AG10803 (cell line): ENCODE results near the gene CEP128.

Experiments used
- DNase-seq: peaks from one replicate; pipeline ENCODE4 v3.0.0; 2010; ENCODE audit warnings: low read depth
- H3K4me3 ChIP-seq: 2 replicates; pipeline ENCODE4 v1.5.1; 2011; ENCODE audit warnings: mild to moderate bottlenecking, low read length, control low read depth
- TF ChIP-seq, protein P1 (sequence below): conservative IDR thresholded peaks from 2 replicates; pipeline ENCODE4 v1.5.1; 2011; ENCODE audit warnings: mild to moderate bottlenecking, low read length, control low read depth, inconsistent platforms

The CEP128 gene

DNA sequence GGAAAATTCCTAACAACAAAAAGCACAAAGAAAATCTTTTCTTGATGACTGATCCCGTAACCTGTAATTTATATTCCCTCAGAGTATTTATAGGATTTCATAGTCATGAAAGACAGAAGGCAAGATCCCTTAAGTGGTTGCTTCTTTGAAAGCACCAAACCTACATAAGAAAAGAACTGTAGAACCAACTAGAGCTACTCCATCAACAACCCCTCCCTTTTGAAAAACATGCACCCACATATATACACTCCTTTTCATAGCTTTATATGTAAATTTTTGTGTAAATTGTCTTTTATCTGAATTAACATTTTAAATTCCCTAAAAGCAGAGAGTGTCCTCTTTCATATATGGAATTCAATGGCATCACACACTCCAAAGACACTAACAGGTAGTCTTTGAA, 215.3 kb downstream of the CEP128 start:
- DNase-seq, result no peak
- TF ChIP-seq, protein P1, sequence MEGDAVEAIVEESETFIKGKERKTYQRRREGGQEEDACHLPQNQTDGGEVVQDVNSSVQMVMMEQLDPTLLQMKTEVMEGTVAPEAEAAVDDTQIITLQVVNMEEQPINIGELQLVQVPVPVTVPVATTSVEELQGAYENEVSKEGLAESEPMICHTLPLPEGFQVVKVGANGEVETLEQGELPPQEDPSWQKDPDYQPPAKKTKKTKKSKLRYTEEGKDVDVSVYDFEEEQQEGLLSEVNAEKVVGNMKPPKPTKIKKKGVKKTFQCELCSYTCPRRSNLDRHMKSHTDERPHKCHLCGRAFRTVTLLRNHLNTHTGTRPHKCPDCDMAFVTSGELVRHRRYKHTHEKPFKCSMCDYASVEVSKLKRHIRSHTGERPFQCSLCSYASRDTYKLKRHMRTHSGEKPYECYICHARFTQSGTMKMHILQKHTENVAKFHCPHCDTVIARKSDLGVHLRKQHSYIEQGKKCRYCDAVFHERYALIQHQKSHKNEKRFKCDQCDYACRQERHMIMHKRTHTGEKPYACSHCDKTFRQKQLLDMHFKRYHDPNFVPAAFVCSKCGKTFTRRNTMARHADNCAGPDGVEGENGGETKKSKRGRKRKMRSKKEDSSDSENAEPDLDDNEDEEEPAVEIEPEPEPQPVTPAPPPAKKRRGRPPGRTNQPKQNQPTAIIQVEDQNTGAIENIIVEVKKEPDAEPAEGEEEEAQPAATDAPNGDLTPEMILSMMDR, result no peak
- no peak overlapping the region for H3K4me3 ChIP-seq

DNA sequence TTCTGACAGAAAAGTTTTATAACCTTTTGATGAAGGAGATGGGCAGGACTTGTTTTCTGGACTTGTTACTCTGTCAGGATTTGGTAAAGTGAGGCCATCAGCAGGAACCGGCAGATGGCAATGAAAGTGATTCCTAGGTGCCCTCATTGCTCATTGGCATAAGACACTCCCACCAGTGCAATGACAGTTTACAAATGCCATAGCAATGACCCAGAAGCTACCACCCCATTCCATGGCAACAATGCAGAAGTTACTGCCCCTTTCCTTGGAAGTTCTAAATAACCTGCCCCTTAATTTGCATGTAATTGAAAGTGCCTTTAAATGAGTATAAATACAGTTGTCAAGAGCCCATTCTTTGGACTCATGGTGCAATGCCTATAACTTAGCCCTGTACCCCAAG, 222.6 kb downstream of the CEP128 start:
- TF ChIP-seq, protein P1, result no peak
- H3K4me3 ChIP-seq, result no peak overlapping the region
- DNase-seq, result no peak

DNA sequence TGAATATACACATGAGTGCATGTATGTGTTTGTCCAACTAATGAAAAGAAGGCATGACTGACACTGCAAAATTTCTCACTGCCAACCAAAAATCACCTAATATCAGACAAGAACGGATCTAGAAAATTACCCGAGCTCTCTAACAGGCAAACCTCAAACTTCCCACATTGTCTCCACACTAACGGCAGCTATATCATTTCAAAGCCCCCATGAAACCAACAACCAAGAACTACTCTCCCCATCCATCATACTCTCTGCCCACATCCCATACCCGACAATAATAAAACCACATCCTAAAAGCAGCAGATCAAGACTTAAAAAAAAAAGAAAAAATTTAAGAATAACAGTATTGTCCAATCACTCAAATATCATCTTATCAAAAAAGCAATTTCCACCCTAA, 227.1 kb downstream of the CEP128 start:
- no peak for DNase-seq
- no peak overlapping the region for H3K4me3 ChIP-seq
- TF ChIP-seq, protein P1, result no peak

DNA sequence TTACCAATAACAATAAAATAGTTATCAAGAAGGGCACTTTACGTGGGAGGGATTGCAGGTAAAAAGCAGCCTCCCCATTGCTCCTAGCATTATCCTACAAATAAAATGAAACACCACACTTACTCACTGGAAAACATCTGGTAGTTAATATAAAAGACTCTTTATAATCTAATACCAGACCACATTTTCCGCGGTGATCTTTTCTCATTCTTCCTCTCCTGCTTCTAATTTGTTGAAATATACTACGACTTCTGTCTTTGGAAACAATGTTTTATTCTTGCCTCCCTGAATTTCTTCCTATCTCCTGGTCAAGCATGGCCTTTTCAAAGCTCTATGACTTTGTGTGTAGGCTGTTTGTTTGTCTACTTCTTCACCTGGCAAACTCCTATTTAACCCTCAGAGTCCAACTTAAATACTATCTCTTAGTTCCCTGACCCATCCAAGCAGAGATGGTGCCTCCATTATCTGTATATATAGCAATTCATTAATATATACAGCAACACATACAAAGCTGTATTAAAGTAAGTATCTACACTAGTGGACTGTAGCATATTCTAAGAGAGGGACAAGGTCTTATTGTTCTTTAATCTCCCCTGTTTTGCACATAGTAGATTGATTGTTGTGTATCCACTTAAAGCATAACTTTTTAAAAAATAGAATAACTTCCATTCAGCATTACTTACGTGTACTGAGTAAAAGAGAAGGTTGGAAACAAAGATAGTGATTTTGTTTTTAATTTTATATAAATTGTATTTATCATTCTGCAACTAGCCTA, 228.3 kb downstream of the CEP128 start:
- TF ChIP-seq, protein P1, result no peak
- DNase-seq, result no peak
- H3K4me3 ChIP-seq, result no peak overlapping the region

DNA sequence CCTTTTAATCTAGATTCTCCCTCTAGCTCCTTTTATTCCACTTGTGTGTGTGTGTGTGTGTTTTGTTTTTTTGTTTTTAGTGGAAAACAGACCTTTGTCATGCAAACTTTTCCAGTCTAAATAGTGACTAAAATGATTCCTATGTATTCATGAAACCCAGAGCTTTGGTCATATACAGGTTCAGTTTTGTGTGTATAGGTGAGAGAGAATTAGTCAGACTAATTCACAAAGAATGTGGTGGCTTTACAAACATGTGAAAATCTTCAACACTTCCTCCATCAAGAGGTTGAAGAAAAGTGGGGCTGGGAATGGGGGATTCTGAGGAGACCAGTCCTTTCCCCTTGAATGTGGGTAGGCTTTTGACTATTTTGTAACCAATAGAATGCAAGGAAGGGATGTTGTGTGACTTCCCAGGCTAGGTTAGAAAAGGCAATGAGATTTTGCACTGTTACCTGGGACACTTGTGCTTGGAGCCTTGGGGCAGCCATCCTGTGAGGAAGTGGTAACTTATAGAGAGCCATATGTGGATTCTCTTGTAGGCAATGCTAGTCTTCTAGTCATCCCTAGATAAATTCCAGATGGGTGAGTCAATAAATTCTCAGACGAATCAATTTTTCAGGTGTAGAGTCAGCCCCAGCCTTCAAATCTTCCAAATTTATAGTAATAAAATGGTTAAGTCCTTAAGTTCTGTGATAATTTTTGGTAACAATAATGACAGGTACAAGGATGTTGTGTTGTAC, 236.1 kb downstream of the CEP128 start:
- DNase-seq, result no peak
- no peak overlapping the region for H3K4me3 ChIP-seq
- TF ChIP-seq, protein P1, result no peak

DNA sequence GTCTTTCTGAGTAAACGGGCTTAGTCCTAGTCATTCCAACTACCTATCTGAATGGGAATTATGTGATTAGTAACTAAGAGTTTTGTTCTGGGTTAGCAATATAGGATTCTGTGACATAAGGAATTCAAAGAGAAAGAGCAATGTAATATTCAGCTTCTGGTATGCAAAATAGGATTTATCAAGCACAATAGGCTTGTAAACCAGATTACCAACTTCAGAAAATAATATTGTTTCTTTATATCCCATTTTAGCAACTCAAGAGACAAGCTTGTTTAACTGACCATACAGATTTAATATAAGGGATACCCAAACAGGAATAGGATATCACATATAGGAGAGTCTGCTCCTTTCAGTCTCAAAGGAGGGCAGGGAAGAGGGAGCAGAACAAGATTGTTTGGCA, 240.9 kb downstream of the CEP128 start:
- DNase-seq, result no peak
- TF ChIP-seq, protein P1, result no peak
- H3K4me3 ChIP-seq, result no peak overlapping the region

DNA sequence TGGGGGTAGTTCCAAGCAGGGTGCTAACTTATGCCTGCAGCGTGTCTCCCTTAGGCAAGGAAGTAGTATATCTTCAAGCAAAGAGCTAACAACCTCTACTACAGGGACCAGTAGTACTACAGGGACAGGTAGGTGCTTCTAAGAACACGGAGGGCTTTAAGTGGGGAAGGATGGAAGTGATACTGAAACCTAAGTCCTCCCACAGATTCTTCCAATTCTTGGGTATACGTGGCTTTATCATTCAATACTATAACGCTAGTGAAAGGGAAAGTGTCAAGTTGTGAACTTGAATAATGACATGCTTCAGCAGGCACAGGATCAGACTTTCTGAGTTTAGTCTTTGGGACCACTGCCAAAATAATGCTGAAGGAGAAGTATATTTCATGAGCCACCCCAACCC, 241.7 kb downstream of the CEP128 start:
- TF ChIP-seq, protein P1, result no peak
- no peak overlapping the region for H3K4me3 ChIP-seq
- DNase-seq, result no peak
